RKO (cell line): ENCODE measurements around the gene HKDC1.
"Not testable (repeated sequence)": the region's sequence is repeated elsewhere in the genome, so short reads cannot be mapped to it uniquely, and the experiment has no call there.

Experiments
- DNase-seq: peaks from one replicate; pipeline ENCODE4 v3.0.0-alpha.2; 2016; ENCODE audit warnings: low spot score

The HKDC1 gene

GRCh38 chr10:69242852-69243212 is 22.7 kb downstream of the HKDC1 start:
- DNase-seq = no peak

GRCh38 chr10:69243817-69244216 is 23.7 kb downstream of the HKDC1 start:
- no peak for DNase-seq

GRCh38 chr10:69246036-69246435 is 25.9 kb downstream of the HKDC1 start:
- no peak for DNase-seq

- no peak for DNase-seq
Observed at GRCh38 chr10:69246581-69247312, 26.6 kb downstream of the HKDC1 start.

- no peak for DNase-seq
Observed at GRCh38 chr10:69247313-69247710, 27.2 kb downstream of the HKDC1 start.

- DNase-seq = no peak
Observed at GRCh38 chr10:69248117-69248730, 28.1 kb downstream of the HKDC1 start.

GRCh38 chr10:69250041-69250440 is 29.9 kb downstream of the HKDC1 start:
- no peak for DNase-seq

GRCh38 chr10:69251417-69251816 is 31.3 kb downstream of the HKDC1 start:
- DNase-seq = not testable (repeated sequence)

- no peak for DNase-seq
Observed at GRCh38 chr10:69253171-69253570, 33.0 kb downstream of the HKDC1 start.

- no peak for DNase-seq
Observed at GRCh38 chr10:69254877-69255276, 34.7 kb downstream of the HKDC1 start.

- DNase-seq = no peak
Observed at GRCh38 chr10:69259547-69260243, 39.6 kb downstream of the HKDC1 start.

GRCh38 chr10:69261184-69261583 is 41.1 kb downstream of the HKDC1 start:
- no peak for DNase-seq

GRCh38 chr10:69262292-69262751 is 42.2 kb downstream of the HKDC1 start:
- no peak for DNase-seq

- DNase-seq = no peak
Observed at GRCh38 chr10:69265521-69265920, 45.4 kb downstream of the HKDC1 start.

- no peak for DNase-seq
Observed at GRCh38 chr10:69268761-69269416, 48.8 kb downstream of the HKDC1 start.

GRCh38 chr10:69269761-69270160 is 49.6 kb downstream of the HKDC1 start:
- no peak for DNase-seq

GRCh38 chr10:69270990-69271389 is 50.9 kb downstream of the HKDC1 start:
- no peak for DNase-seq

- no peak for DNase-seq
Observed at GRCh38 chr10:69272624-69273023, 52.5 kb downstream of the HKDC1 start.

GRCh38 chr10:69275444-69275843 is 55.3 kb downstream of the HKDC1 start:
- no peak for DNase-seq

GRCh38 chr10:69276503-69276902 is 56.4 kb downstream of the HKDC1 start:
- no peak for DNase-seq

- no peak for DNase-seq
Observed at GRCh38 chr10:69278446-69278963, 58.4 kb downstream of the HKDC1 start, which contains the start of gene HK1. Gene HK1 (plus strand): TSS chr10:69278496.

- no peak for DNase-seq
Observed at GRCh38 chr10:69279110-69279509, 59.0 kb downstream of the HKDC1 start.
